HCT116 (cell line): ENCODE measurements around the gene TOR4A. TPM values are rescaled to one million over a fixed set of nuclear protein-coding genes. Genes with fewer than 3 reads are reported as not detected.

ENCODE experiments used
- ATAC-seq: fragments of 200-7000 bp; cut with Tn5 transposase; 2 replicates; pipeline ENCODE4 v1.9.1; 2020; ENCODE audit warnings: mild to moderate bottlenecking, moderate library complexity
- BruUV-seq: library from RNA; stranded (reverse); fragments of 400-500 nt; replicated peaks from 2 replicates; lab custom pipeline; 2021; lab: Mats Ljungman, UMichigan
- CTCF ChIA-PET: fragments of 300-600 bp; sonication (Branson Sonifier 250); formaldehyde crosslinking; loops from one replicate; lab custom pipeline; 2021; ENCODE audit warnings: antibody characterized with exemption; lab: Charles Lee
- POLR2A ChIA-PET: fragments of 300-600, 350-600 bp; sonication (Branson Sonifier 250); formaldehyde crosslinking; loops from one replicate; lab custom pipeline; 2021; ENCODE audit warnings: antibody characterized with exemption; lab: Charles Lee
- RAD21 ChIA-PET, 2 experiments: fragments of 300-600 bp; sonication (Branson Sonifier 250); formaldehyde crosslinking; loops; one replicate each; lab custom pipeline; 2023; ENCODE audit warnings: low total read pairs in 2 of 2; ENCODE audit not compliant: uncharacterized antibody in 2 of 2, unreplicated experiment in 2 of 2, low non-redundant PET in 1 of 2; lab: Charles Lee
- DNase-seq: peaks from one replicate; pipeline ENCODE4 v3.0.0-alpha.2; 2010; ENCODE audit warnings: low read depth, low spot score
- H2AFZ ChIP-seq: fragments of 200-600 bp; shearing (Covaris generic), sonication (generic); 2 replicates; pipeline ENCODE4 v1.6.1; 2017; ENCODE audit warnings: low read depth, mixed run types, mixed read lengths, antibody characterized with exemption, low read length; ENCODE audit not compliant: poor library complexity, severe bottlenecking
- H3K27ac ChIP-seq: 2 replicates; pipeline ENCODE4 v1.5.1; 2012; ENCODE audit warnings: low read depth, low read length
- H3K27me3 ChIP-seq: fragments of 200-600 bp; sonication (generic); 2 replicates; pipeline ENCODE4 v1.6.1; 2016; ENCODE audit warnings: mixed run types, low read length, mixed read lengths; ENCODE audit not compliant: insufficient read depth
- H3K36me3 ChIP-seq, 2 experiments: fragments of 200-500 bp in 1 of 2; fragments of 200-600 bp in 1 of 2; sonication (Bioruptor generic) in 1 of 2; sonication (generic) in 1 of 2; 2 replicates each; pipeline versions ENCODE4 v1.5.1 to v1.6.1; 2014 to 2016; ENCODE audit warnings: low read length in 2 of 2, inconsistent platforms in 1 of 2, mixed read lengths in 1 of 2, mixed run types in 1 of 2; ENCODE audit not compliant: insufficient read depth in 2 of 2, control insufficient read depth in 1 of 2
- H3K4me1 ChIP-seq, 2 experiments: fragments of 200-600 bp in 1 of 2; sonication (generic) in 1 of 2; 2 replicates each; pipeline versions ENCODE4 v1.5.1 to v1.6.1; 2012 to 2017; ENCODE audit warnings: low read length in 2 of 2, inconsistent platforms in 1 of 2, mild to moderate bottlenecking in 1 of 2, mixed read lengths in 1 of 2, mixed run types in 1 of 2, moderate library complexity in 1 of 2; ENCODE audit not compliant: insufficient read depth in 2 of 2, control insufficient read depth in 1 of 2
- H3K4me2 ChIP-seq: fragments of 200-600 bp; sonication (generic); 2 replicates; pipeline ENCODE4 v1.6.1; 2017; ENCODE audit warnings: mixed run types, low read length, mixed read lengths
- H3K4me3 ChIP-seq, 2 experiments: fragments of 200-600 bp in 1 of 2; sonication (generic) in 1 of 2; replicated peaks in 1 of 2; 2 replicates each; pipeline ENCODE4 v1.5.1; 2011 to 2016; ENCODE audit warnings: low read length in 2 of 2, control low read depth in 1 of 2, low read depth in 1 of 2, mild to moderate bottlenecking in 1 of 2, mixed read lengths in 1 of 2, mixed run types in 1 of 2
- H3K79me2 ChIP-seq: fragments of 200-600 bp; sonication (generic); 2 replicates; pipeline ENCODE4 v1.6.1; 2017; ENCODE audit warnings: mild to moderate bottlenecking, mixed run types, low read length, moderate library complexity, mixed read lengths; ENCODE audit not compliant: insufficient read depth
- H3K9ac ChIP-seq: fragments of 200-600 bp; sonication (generic); 2 replicates; pipeline ENCODE4 v1.6.1; 2016; ENCODE audit warnings: low read length, mixed read lengths
- H3K9me2 ChIP-seq: fragments of 200-600 bp; sonication (generic), shearing (Covaris generic); 2 replicates; pipeline ENCODE4 v1.6.1; 2017; ENCODE audit warnings: mixed run types, mild to moderate bottlenecking, moderate library complexity; ENCODE audit not compliant: insufficient read depth
- H3K9me3 ChIP-seq, 2 experiments: fragments of 200-500 bp in 1 of 2; fragments of 200-600 bp in 1 of 2; sonication (Bioruptor generic) in 1 of 2; sonication (generic) in 1 of 2; 2 replicates each; pipeline ENCODE4 v1.6.1; 2014 to 2017; ENCODE audit warnings: low read length in 2 of 2, mixed read lengths in 2 of 2, inconsistent platforms in 1 of 2, low read depth in 1 of 2, mild to moderate bottlenecking in 1 of 2, mixed run types in 1 of 2, moderate library complexity in 1 of 2; ENCODE audit not compliant: control insufficient read depth in 1 of 2, insufficient read depth in 1 of 2
- H4K20me1 ChIP-seq: fragments of 200-600 bp; sonication (generic), shearing (Covaris generic); 2 replicates; pipeline ENCODE4 v1.6.1; 2017; ENCODE audit warnings: mixed run types, mild to moderate bottlenecking, moderate library complexity; ENCODE audit not compliant: insufficient read depth
- ELF1 ChIP-seq: IDR thresholded peaks from 2 replicates; pipeline ENCODE4 v1.6.1; 2012; ENCODE audit warnings: low read depth, borderline replicate concordance
- FOSL1 ChIP-seq: IDR thresholded peaks from 2 replicates; pipeline ENCODE4 v1.6.1; 2012; ENCODE audit warnings: low read depth
- SP1 ChIP-seq: IDR thresholded peaks from 2 replicates; pipeline ENCODE4 v1.6.1; 2012; ENCODE audit warnings: low read depth
- TCF7L2 ChIP-seq: IDR thresholded peaks from 2 replicates; pipeline ENCODE4 v1.7.0; 2011; ENCODE audit warnings: borderline replicate concordance, inconsistent platforms; ENCODE audit not compliant: insufficient read depth, insufficient read length; ENCODE audit errors: extremely low read depth
- intact Hi-C: fragments of 100-400 bp; cut with micrococcal nuclease; formaldehyde crosslinking; loops from 2 replicates; pipeline ENCODE4 v1.10.0; 2022
- total RNA-seq: library from RNA; stranded (reverse); gene quantifications from one replicate; pipeline ENCODE4 v1.2.1, GENCODE V29; 2021; ENCODE audit not compliant: unreplicated experiment
- TF ChIP-seq, protein P1 (sequence below), 3 experiments: fragments of 200-600 bp in 1 of 3; sonication (generic) in 1 of 3; IDR thresholded peaks in 2 of 3; conservative IDR thresholded peaks in 1 of 3; 2 replicates each; pipeline ENCODE4 v1.5.1; 2012 to 2017; ENCODE audit warnings: low read depth in 2 of 3, low read length in 2 of 3, antibody characterized with exemption in 1 of 3, borderline replicate concordance in 1 of 3, control low read depth in 1 of 3, mild to moderate bottlenecking in 1 of 3, mixed read lengths in 1 of 3, mixed run types in 1 of 3, moderate library complexity in 1 of 3; ENCODE audit not compliant: insufficient read depth in 1 of 3

TOR4A gene
- total RNA-seq, 1 experiment from 2014 or later: 34.0 TPM

- TF ChIP-seq, protein P1, sequence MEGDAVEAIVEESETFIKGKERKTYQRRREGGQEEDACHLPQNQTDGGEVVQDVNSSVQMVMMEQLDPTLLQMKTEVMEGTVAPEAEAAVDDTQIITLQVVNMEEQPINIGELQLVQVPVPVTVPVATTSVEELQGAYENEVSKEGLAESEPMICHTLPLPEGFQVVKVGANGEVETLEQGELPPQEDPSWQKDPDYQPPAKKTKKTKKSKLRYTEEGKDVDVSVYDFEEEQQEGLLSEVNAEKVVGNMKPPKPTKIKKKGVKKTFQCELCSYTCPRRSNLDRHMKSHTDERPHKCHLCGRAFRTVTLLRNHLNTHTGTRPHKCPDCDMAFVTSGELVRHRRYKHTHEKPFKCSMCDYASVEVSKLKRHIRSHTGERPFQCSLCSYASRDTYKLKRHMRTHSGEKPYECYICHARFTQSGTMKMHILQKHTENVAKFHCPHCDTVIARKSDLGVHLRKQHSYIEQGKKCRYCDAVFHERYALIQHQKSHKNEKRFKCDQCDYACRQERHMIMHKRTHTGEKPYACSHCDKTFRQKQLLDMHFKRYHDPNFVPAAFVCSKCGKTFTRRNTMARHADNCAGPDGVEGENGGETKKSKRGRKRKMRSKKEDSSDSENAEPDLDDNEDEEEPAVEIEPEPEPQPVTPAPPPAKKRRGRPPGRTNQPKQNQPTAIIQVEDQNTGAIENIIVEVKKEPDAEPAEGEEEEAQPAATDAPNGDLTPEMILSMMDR (IDR thresholded peaks at IDR 0.05 in 2 of 3, conservative IDR thresholded peaks at IDR 0.05 in 1 of 3; ENCODE audit: borderline replicate concordance in 1 of 3, insufficient read depth in 1 of 3, low read depth in 2 of 3, low read length in 2 of 3): no peak
- TF ChIP-seq FOSL1 (no peak), TCF7L2 (no peak), SP1 (no peak), ELF1 (no peak)
- Histone ChIP-seq H3K27ac (no peak overlapping the region; the same call in 1 of the 2 replicates), H3K27me3 (no peaks in the 10 kb centered on the region), H3K9ac (no peak overlapping the region), H3K4me3 (no peak overlapping the region), H2AFZ (no peak overlapping the region), H3K36me3 (no peaks in the 10 kb centered on the region), H3K9me3 (no peaks in the 10 kb centered on the region), H3K4me1 (peaks cover 41 to 54% of the 10 kb centered on the region in 2 experiments), H3K79me2 (no peaks in the 10 kb centered on the region), H3K9me2 (no peaks in the 10 kb centered on the region), H3K4me2 (no peak overlapping the region), H4K20me1 (no peaks in the 10 kb centered on the region)
- CTCF ChIA-PET: no interaction called here
- intact Hi-C loops: loop anchor here (5.0 to 10.0 kb wide), 3 partner anchors 42 to 444 kb away; partner anchors contain the start of genes ANAPC2, NPDC1 and SSNA1
- DNase-seq (no peak), ATAC-seq (no peak)
- RAD21 ChIA-PET: no interaction called here
- POLR2A ChIA-PET: no interaction called here
- no TSS peak for BruUV-seq
Measured at GRCh38 chr9:137228968-137229896, 48.3 kb upstream of the TOR4A start.
